PFSK-1 (cell line): ENCODE data around the gene NIPA2.

ENCODE experiments used
- POLR2AphosphoS5 ChIP-seq: IDR thresholded peaks from 2 replicates; pipeline ENCODE4 v1.6.1; 2012; ENCODE audit warnings: low read depth, mild to moderate bottlenecking, control low read depth, low read length, moderate library complexity
- TAF1 ChIP-seq: IDR thresholded peaks from 2 replicates; pipeline ENCODE4 v1.6.1; 2012; ENCODE audit warnings: low read length, control low read depth, borderline replicate concordance; ENCODE audit not compliant: insufficient read depth
- TF ChIP-seq, protein P1 (sequence below), 2 experiments: IDR thresholded peaks; 2 replicates each; pipeline versions ENCODE4 v1.6.1 to v1.8.0; 2011 to 2012; ENCODE audit warnings: low read depth in 2 of 2, low read length in 2 of 2, control low read depth in 1 of 2, inconsistent platforms in 1 of 2, mild to moderate bottlenecking in 1 of 2, moderate library complexity in 1 of 2; ENCODE audit not compliant: insufficient read depth in 1 of 2

DNA sequence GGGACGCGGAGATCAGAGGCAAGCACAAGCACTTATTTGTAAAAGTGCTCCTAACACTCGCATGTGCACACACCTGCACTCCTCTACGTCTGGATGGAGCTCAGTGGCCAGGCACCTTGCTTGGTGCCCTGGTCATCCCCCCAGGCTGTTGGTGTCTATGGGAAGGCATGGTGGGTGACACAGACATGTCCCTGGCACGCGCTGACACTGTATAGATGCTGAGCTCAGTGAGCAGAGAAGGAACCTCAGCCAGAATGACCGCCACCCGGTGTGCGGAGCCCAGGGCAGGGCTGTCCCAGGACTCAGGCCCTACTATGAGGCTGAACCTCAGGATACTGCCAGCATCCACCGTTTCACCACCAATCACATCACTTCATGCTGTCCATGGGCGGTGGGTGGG is 64.5 kb downstream of the NIPA2 start:
- TF ChIP-seq TAF1 (no peak), POLR2AphosphoS5 (no peak)
- TF ChIP-seq, protein P1, sequence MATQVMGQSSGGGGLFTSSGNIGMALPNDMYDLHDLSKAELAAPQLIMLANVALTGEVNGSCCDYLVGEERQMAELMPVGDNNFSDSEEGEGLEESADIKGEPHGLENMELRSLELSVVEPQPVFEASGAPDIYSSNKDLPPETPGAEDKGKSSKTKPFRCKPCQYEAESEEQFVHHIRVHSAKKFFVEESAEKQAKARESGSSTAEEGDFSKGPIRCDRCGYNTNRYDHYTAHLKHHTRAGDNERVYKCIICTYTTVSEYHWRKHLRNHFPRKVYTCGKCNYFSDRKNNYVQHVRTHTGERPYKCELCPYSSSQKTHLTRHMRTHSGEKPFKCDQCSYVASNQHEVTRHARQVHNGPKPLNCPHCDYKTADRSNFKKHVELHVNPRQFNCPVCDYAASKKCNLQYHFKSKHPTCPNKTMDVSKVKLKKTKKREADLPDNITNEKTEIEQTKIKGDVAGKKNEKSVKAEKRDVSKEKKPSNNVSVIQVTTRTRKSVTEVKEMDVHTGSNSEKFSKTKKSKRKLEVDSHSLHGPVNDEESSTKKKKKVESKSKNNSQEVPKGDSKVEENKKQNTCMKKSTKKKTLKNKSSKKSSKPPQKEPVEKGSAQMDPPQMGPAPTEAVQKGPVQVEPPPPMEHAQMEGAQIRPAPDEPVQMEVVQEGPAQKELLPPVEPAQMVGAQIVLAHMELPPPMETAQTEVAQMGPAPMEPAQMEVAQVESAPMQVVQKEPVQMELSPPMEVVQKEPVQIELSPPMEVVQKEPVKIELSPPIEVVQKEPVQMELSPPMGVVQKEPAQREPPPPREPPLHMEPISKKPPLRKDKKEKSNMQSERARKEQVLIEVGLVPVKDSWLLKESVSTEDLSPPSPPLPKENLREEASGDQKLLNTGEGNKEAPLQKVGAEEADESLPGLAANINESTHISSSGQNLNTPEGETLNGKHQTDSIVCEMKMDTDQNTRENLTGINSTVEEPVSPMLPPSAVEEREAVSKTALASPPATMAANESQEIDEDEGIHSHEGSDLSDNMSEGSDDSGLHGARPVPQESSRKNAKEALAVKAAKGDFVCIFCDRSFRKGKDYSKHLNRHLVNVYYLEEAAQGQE (IDR thresholded peaks at IDR 0.05; ENCODE audit: insufficient read depth in 1 of 2, low read depth in 2 of 2, low read length in 2 of 2) = no peak
